Coronary artery (tissue), 2 donors: ENCODE data around the gene ENPP6.

Source experiments
- DNase-seq: peaks from one replicate; pipeline ENCODE4 v3.0.0-alpha.2; 2017; ENCODE audit warnings: low spot score
- H3K27ac ChIP-seq, 2 donors: fragments of 200-600 bp; sonication (generic); one replicate each; pipeline ENCODE4 v1.5.1; 2016 to 2019
- H3K4me3 ChIP-seq: fragments of 200-600 bp; sonication (generic); 2 replicates; pipeline ENCODE4 v1.5.1; 2016; ENCODE audit warnings: mild to moderate bottlenecking, moderate library complexity
- CTCF ChIP-seq: fragments of 200-600 bp; sonication (generic); IDR thresholded peaks from one replicate; pipeline ENCODE4 v1.5.1; 2019; ENCODE audit warnings: antibody characterized with exemption

ENPP6 gene

DNA sequence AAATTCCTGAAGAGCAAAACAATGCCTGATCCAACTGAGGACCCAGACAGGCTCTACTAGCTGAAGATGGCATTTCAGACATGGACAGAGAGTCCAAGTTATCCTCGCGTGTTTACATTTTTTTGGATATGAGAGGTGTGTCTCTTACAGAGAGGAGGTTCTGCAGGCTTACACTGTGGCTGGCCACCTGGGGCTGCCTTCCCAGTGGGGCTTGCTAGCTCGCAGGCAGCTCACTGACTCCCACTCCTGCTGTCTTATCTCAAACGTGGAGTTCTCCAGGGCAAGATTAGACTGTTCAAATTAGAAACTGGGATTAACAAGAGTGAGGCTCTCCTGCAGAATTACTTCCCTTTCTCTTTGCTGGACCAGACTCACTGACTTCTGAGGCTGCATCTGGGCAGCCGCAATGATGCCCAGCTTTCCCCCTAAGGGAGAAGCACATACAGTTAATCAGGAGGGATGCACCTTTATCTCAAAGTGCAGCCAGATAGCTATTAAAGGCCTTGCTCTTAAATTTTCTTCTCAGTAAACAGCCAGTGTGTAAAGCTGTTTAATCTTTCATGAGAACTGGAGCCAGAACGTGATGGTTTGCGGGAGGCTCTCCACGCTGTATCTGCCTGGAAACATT, 123.0 kb downstream of the ENPP6 start:
- no peak overlapping the region for H3K4me3 ChIP-seq
- no peak overlapping the region for H3K27ac ChIP-seq
- DNase-seq: no peak
- no peak for TF ChIP-seq CTCF

DNA sequence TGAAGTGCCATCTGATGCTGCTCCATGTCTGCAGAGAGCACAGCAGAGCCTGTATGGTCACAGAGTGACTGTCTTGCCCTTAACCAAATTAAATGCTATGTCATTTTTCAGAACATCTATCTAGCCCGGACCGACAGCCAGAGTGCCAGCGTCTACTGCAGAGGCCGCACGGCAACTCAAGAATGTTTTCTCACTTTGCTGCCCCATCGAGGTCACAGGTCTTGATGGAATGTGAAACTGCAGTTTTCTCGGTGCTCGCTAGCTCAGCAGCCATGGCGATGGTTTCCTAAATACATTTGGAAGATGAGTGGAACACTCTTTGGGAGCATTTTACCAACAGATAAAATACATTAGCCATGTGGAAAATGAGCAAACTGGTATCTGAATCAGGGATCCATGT, 125.7 kb downstream of the ENPP6 start:
- Histone ChIP-seq H3K4me3 (no peak overlapping the region), H3K27ac (no peak overlapping the region)
- DNase-seq: no peak
- TF ChIP-seq CTCF: no peak

DNA sequence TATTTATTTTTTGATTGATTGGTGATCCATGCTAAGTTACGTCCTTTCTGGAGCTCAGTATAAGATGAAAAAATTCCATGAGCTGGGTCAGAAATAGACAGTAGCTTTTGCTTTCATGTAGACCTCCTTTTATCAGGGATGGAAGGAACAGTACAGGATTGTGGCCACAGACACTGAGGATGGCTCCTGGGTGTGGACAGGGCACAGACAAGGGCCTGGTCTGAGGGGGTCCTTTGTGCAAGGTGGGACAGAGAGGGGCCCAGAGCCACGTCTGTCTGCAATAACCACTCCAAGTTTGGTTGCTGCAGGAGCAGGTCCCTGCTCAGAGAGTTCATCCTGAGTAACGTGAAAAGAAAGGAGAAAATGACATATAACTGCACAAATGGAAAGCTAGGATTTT, 127.1 kb downstream of the ENPP6 start:
- DNase-seq: no peak
- no peak for TF ChIP-seq CTCF
- no peak overlapping the region for H3K27ac ChIP-seq
- H3K4me3 ChIP-seq: no peak overlapping the region

- TF ChIP-seq CTCF: no peak
- DNase-seq: no peak
- Histone ChIP-seq H3K4me3 (no peak overlapping the region), H3K27ac (no peak overlapping the region)
Measured at GRCh38 chr4:184080674-184081073, 137.0 kb downstream of the ENPP6 start.

DNA sequence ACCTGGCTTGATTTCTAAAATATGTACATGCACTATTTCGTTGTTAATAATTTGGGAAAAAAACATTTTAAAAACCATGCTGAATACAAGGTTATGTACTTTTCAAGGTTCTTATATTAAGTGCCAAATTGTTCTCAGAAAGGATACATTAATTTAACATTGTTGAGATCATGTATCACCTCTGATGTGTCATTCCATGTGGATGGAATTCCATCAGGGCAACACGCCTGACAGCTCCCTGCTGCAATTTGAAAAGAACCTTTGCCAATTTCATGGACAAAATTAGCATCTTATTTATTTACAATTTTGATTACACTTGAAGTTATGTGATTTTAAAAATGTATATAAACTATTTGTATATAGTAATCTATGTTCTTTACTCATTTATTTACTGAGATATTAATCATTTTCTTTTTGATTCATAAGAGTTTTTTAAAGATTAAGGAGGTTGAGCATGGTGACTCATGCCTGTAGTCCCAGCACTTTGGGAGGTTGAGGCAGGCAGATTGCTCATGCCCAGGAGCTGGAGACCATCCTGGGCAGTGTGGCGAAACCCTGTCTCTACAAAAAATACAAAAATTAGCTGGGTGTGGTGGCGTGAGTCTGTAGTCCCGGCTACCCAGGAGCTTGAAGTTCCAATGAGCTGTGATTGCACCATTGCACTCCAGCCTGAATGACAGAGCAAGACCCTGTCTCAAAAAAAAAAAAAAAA, 142.8 kb downstream of the ENPP6 start:
- TF ChIP-seq CTCF: no peak
- Histone ChIP-seq H3K27ac (no peak overlapping the region), H3K4me3 (no peak overlapping the region)
- no peak for DNase-seq

- TF ChIP-seq CTCF: no peak
- H3K27ac ChIP-seq: no peak overlapping the region
- no peak for DNase-seq
- no peak overlapping the region for H3K4me3 ChIP-seq
Measured at GRCh38 chr4:184067931-184068554, 149.6 kb downstream of the ENPP6 start.
